ENCODE measurements around the gene LYST.

DNA sequence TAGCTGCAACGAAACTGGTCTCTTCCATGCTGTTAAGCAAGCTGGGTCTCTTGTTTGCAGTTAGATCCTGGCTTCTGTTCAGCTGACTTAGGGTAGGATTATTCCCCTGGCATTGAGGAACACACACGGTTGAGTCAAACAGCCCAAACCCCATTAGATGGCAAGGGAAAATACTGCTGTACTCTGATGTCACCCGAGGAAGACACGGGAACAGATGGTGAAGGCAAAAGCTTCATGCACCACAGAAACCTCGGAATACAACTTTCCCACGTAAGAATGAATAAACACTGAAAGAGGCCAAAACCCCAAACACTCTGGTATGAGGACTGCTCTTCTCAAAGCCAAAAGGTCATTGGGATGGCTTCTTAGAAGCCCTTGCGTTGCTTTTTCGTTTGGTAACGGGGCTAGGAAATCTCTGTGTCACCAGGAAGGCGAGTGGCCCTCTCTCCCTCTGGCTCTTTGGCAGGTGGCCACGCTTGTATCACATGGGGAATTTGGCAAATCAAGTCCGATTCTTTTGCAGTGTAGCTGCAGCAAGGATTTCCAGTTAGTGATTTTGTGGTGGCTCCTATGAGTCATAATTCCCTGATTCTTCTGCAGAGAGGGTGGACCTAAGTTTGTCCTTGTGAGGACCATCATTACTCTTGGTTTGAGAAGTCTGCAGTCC, 16.7 kb upstream of the LYST start:
- TF ChIP-seq POLR2A (IDR thresholded peaks at IDR 0.05): no peak
- TF ChIP-seq, protein P1, sequence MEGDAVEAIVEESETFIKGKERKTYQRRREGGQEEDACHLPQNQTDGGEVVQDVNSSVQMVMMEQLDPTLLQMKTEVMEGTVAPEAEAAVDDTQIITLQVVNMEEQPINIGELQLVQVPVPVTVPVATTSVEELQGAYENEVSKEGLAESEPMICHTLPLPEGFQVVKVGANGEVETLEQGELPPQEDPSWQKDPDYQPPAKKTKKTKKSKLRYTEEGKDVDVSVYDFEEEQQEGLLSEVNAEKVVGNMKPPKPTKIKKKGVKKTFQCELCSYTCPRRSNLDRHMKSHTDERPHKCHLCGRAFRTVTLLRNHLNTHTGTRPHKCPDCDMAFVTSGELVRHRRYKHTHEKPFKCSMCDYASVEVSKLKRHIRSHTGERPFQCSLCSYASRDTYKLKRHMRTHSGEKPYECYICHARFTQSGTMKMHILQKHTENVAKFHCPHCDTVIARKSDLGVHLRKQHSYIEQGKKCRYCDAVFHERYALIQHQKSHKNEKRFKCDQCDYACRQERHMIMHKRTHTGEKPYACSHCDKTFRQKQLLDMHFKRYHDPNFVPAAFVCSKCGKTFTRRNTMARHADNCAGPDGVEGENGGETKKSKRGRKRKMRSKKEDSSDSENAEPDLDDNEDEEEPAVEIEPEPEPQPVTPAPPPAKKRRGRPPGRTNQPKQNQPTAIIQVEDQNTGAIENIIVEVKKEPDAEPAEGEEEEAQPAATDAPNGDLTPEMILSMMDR (IDR thresholded peaks at IDR 0.05): no peak
